ELF-1 (cell line): ENCODE results near the gene PNPLA1.

Experiments
- DNase-seq: peaks from one replicate; pipeline ENCODE4 v3.0.0-alpha.2; 2016; ENCODE audit warnings: low read depth, low spot score

The PNPLA1 gene

DNA sequence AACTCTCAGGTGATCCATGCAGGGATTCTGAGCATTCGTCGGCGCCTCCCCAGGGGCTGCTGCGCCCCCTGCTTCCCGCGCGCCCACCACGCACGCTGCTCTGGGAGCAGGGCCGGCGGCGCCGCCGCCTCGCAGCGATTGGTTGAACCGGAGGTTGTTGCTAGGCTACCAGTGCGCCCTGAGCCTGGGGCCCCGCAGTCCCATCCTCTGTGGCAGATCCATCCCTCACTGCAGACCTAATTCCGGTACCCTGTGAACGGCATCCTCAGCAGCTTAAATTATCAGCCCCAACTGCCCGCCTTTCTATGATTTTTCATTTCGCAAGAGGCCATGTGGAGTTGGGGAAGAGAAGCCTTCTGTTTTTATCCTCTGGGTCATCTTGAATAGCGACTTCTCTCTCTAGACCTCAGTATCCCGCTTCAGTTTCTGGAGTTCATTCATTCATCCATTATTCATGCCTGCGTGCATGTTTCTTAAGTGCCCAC is 15.4 kb downstream of the PNPLA1 start:
- peak; percentile 68 for DNase-seq

GRCh38 chr6:36285797-36286196 is 15.9 kb downstream of the PNPLA1 start:
- DNase-seq, result no peak

- DNase-seq, result no peak
These were observed 17.0 kb downstream of the PNPLA1 start for GRCh38 chr6:36286858-36287257.

DNA sequence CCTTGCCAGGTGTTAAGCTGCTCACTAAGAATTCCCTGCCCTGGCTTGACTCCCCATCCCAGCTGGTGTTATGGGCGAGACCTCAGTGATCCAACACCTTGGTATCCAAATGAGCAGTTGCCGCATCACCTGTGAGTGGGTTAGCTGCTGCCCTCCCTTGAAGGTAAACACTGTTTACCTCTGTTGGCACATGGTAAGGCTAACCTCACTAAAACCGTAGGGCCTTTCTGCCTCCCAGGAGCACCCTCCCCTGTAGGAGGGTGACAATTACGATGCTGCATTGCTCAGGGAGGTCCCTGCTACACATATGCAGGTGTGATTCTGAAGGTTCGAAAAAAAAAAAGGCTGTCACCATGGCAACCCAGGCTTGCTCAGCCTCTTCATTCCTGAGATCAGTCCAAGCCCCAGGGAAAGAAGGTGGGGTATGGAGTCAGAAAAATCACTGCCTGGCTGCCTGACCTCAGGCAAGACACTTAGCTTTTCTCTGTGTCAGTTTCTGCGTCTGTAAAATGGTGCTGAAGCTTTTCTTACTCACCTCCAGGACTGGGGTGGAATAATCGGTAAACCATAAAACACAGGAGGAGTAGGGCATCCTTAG is 19.5 kb downstream of the PNPLA1 start:
- peak; percentile 74 for DNase-seq

GRCh38 chr6:36290668-36291620 is 21.1 kb downstream of the PNPLA1 start:
- no peak for DNase-seq

DNA sequence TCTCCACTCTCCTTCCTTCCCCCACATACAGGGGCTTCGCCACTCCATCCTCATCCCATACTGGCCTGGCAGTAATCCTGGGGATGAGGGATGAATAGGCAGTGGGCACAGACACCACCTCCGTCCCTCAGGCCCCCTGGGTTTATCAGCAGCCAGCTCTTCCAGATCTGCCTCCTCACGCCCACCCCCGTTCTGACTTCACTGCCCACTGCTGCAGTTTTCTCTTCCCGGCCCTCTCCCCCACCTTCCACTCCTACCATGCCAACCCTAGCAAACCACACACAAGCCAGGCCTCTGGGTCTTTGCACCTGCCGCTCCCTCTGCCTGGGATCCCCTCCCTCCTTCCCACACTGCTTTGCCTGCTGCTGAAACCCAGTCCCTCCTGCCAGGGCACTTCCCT is 22.3 kb downstream of the PNPLA1 start:
- no peak for DNase-seq

DNA sequence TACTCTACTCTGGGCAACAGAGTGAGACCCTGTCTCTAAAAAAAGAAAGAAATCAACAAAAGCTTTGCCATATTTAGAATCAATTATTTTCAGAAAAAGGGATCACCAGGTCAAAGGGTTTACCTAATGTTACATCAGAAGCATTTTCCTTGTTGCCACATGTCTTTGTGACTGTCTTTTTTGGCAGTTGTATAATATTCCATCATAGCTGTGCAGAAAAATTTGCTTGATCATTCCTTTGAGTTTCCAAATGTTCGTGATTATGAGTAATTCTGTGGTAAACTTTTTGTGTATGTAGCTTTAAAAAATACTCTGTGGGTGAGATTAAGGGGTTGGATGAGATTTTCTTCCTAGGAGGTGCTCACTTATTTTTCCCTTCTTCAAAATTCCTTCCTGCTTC is 26.4 kb downstream of the PNPLA1 start:
- DNase-seq, result no peak

DNA sequence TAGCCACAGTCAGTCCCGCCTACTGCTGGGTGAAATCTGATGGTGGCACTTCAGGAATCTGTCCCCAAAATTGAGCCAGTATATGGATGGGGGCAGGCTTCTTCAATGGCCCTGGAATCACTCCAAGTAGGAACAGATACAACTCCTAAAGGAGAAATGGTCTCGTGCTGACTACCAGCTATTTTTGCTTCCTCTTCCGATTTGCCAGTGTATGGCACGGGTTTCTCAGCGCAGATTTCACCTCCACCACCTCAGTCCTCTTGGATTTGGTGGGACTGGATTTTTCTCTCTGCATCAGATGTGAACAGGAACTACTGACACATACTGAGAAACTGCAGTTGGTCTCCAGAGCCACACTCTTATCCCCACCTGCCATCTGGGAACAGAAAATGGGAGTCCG is 27.2 kb downstream of the PNPLA1 start:
- no peak for DNase-seq

- DNase-seq, result no peak
These were observed 27.7 kb downstream of the PNPLA1 start for GRCh38 chr6:36297511-36297910.

GRCh38 chr6:36298027-36298426 is 28.2 kb downstream of the PNPLA1 start:
- no peak for DNase-seq

- DNase-seq, result no peak
These were observed 31.3 kb downstream of the PNPLA1 start for GRCh38 chr6:36301085-36301658.

- DNase-seq, result no peak
These were observed 31.9 kb downstream of the PNPLA1 start for GRCh38 chr6:36301781-36302180.

- DNase-seq, result peak; percentile 88
These were observed 32.5 kb downstream of the PNPLA1 start for GRCh38 chr6:36302227-36302976.

DNA sequence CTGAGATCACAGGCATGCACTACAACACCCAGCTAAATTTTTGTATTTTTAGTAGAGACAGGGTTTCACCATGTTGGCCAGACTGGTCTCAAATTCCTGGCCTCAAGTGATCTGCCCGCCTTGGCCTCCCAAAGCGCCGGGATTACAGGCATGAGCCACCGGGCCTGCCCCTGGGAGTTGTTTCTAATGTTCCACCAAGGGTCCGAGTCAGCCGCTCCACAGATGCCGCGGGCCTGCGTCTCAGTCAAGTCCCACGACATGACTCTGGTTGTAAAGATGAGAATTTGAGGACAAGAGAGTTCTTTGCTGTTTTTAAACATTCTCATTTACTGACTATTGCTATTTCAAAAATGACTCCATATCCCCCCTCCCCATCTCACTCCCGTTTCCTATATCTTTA is 36.0 kb downstream of the PNPLA1 start:
- DNase-seq, result no peak

- DNase-seq, result no peak
These were observed 36.5 kb downstream of the PNPLA1 start for GRCh38 chr6:36306375-36306774.

DNA sequence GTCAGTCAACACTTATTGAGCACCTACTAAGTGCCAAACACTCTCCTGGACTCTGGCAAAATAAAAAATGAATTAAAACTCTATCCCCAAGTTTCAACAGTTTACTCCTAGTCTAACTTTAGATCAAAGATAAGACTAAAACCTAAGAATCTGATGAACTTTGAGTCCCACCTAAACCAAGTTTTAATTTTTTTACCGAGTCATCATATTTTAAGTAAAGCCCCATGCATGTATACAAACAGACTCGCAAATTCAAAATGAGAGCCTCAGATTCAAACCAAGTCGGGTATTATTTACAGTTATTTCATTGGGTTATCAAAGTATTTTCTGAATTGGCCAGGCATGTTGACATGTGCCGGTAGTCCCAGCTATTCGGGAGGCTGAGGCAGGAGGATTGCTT is 38.7 kb downstream of the PNPLA1 start:
- no peak for DNase-seq

GRCh38 chr6:36309203-36309602 is 39.3 kb downstream of the PNPLA1 start:
- DNase-seq, result no peak

DNA sequence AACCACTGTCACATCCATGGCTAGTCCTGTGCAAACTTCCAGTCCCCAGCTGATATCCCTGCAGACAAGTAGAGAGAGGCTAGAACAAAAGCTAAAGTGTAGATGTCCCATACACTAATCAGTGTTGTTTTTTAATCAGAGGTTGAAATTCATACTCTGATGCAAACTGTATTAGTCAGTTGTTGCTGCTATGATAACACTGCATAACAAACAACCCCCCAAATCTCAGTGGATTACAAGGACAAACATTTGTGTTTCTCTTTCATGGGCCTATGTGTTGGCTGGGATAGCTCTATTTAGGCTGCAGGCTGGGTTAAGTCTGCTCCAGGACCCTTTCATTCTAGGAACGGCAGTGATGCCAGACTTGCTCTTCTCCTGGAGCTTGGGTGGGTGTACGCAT is 40.0 kb downstream of the PNPLA1 start:
- DNase-seq, result no peak

GRCh38 chr6:36312854-36313648 is 43.2 kb downstream of the PNPLA1 start:
- peak; percentile 60 for DNase-seq

DNA sequence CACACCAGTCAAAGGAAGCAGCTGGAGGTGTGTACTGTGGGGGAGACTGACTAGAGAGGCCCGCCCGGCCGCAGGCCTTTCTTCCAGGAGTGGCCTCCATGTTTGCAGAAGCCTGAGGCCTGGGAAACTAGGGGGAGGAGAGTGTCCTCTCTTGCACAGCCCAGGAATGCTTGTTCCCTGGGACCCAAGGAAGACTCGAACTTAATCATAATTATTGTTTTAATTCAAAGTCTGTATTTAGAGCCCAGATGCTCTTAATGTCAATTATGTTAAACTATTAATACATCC is 43.7 kb downstream of the PNPLA1 start:
- DNase-seq, result no peak
